SK-N-SH (cell line): ENCODE results near the gene THEMIS. TPM values are rescaled to one million over a fixed set of nuclear protein-coding genes. Genes with fewer than 3 reads are reported as not detected.

Experiments
- CTCF ChIA-PET: fragments of 300-600, 350-600 bp; formaldehyde crosslinking; extraction: SDS; loops from one replicate; lab custom pipeline; 2021; lab: Yijun Ruan, JAX
- POLR2A ChIA-PET: fragments of 350-600 bp; sonication (Branson Sonifier 250); formaldehyde crosslinking; extraction: SDS; loops from one replicate; lab custom pipeline; 2020; ENCODE audit warnings: antibody characterized with exemption, inconsistent platforms; lab: Yijun Ruan, JAX
- DNase-seq: peaks from one replicate; pipeline ENCODE4 v3.0.0; 2012
- H2AFZ ChIP-seq: fragments of 200-600 bp; sonication (generic); 2 replicates; pipeline ENCODE4 v1.8.1; 2016; ENCODE audit warnings: antibody characterized with exemption, mild to moderate bottlenecking, low read depth
- H3F3A ChIP-seq: fragments of 200-600 bp; sonication (generic); replicated peaks from 2 replicates; pipeline ENCODE3; 2016; ENCODE audit warnings: antibody characterized with exemption, mild to moderate bottlenecking; ENCODE audit not compliant: insufficient read depth
- H3K27ac ChIP-seq, 2 experiments: fragments of 200-500 bp in 1 of 2; fragments of 200-600 bp in 1 of 2; sonication (Bioruptor generic) in 1 of 2; sonication (generic), shearing (Covaris generic) in 1 of 2; 2 replicates each; pipeline versions ENCODE4 v1.5.1 to v1.6.1; 2014 to 2016; ENCODE audit warnings: low read depth in 2 of 2, inconsistent platforms in 1 of 2, low read length in 1 of 2, mild to moderate bottlenecking in 1 of 2, mixed read lengths in 1 of 2
- H3K27me3 ChIP-seq: fragments of 200-600 bp; sonication (generic), shearing (Covaris generic); 2 replicates; pipeline ENCODE4 v1.6.1; 2016; ENCODE audit warnings: mixed run types; ENCODE audit not compliant: insufficient read depth
- H3K36me3 ChIP-seq, 2 experiments: fragments of 200-500 bp in 1 of 2; fragments of 200-600 bp in 1 of 2; sonication (Bioruptor generic) in 1 of 2; sonication (generic) in 1 of 2; replicated peaks in 1 of 2; 2 replicates each; pipeline versions ENCODE3 to v1.5.1; 2014 to 2016; ENCODE audit warnings: low read length in 1 of 2, mild to moderate bottlenecking in 1 of 2; ENCODE audit not compliant: insufficient read depth in 2 of 2, control insufficient read depth in 1 of 2
- H3K4me1 ChIP-seq, 2 experiments: fragments of 200-500 bp in 1 of 2; fragments of 200-600 bp in 1 of 2; sonication (Bioruptor generic) in 1 of 2; sonication (generic), shearing (Covaris generic) in 1 of 2; 2 replicates each; pipeline versions ENCODE4 v1.5.1 to v1.6.1; 2014 to 2016; ENCODE audit warnings: low read depth in 1 of 2, low read length in 1 of 2, mixed run types in 1 of 2; ENCODE audit not compliant: insufficient read depth in 2 of 2, control insufficient read depth in 1 of 2
- H3K4me2 ChIP-seq: fragments of 200-600 bp; sonication (generic), shearing (Covaris generic); 2 replicates; pipeline ENCODE4 v1.6.1; 2017; ENCODE audit warnings: mixed run types
- H3K4me3 ChIP-seq, 2 experiments: fragments of 200-500 bp in 1 of 2; fragments of 200-600 bp in 1 of 2; sonication (Bioruptor generic) in 1 of 2; sonication (generic), shearing (Covaris generic) in 1 of 2; 2 replicates each; pipeline versions ENCODE4 v1.5.1 to v1.8.1; 2014 to 2016; ENCODE audit warnings: low read depth in 2 of 2, inconsistent platforms in 1 of 2, low read length in 1 of 2, mild to moderate bottlenecking in 1 of 2, mixed read lengths in 1 of 2, moderate library complexity in 1 of 2
- H3K79me2 ChIP-seq: fragments of 200-600 bp; sonication (generic); 2 replicates; pipeline ENCODE4 v1.8.1; 2017; ENCODE audit warnings: mild to moderate bottlenecking; ENCODE audit not compliant: insufficient read depth
- H3K9ac ChIP-seq: fragments of 200-600 bp; sonication (generic); 2 replicates; pipeline ENCODE4 v1.6.1; 2017; ENCODE audit warnings: mixed run types
- H3K9me2 ChIP-seq: fragments of 200-600 bp; sonication (generic); 2 replicates; pipeline ENCODE4 v1.6.1; 2017; ENCODE audit warnings: mixed run types
- H3K9me3 ChIP-seq: fragments of 200-600 bp; sonication (generic); 2 replicates; pipeline ENCODE4 v1.6.1; 2017; ENCODE audit warnings: mixed run types, mild to moderate bottlenecking, moderate library complexity
- H4K20me1 ChIP-seq: fragments of 200-600 bp; sonication (generic); 2 replicates; pipeline ENCODE4 v1.6.1; 2017; ENCODE audit warnings: mild to moderate bottlenecking, mixed run types; ENCODE audit not compliant: insufficient read depth
- CHD2 ChIP-seq: fragments of 150-350 bp; IDR thresholded peaks from 2 replicates; pipeline ENCODE4 v1.6.1; 2018; ENCODE audit warnings: low read length; ENCODE audit not compliant: partially characterized antibody
- CTCF ChIP-seq: fragments of 200-600 bp; sonication (generic); IDR thresholded peaks from 2 replicates; pipeline ENCODE4 v1.6.1; 2017; ENCODE audit warnings: antibody characterized with exemption, mild to moderate bottlenecking, moderate library complexity
- ELF1 ChIP-seq: IDR thresholded peaks from 2 replicates; pipeline ENCODE4 v1.4.0; 2012
- FOSL2 ChIP-seq: IDR thresholded peaks from 2 replicates; pipeline ENCODE4 v1.4.0; 2012; ENCODE audit warnings: low read depth, mild to moderate bottlenecking, moderate library complexity, borderline replicate concordance
- FOXM1 ChIP-seq: IDR thresholded peaks from 2 replicates; pipeline ENCODE4 v1.4.0; 2012; ENCODE audit warnings: low read depth, mild to moderate bottlenecking
- MAX ChIP-seq: IDR thresholded peaks from 2 replicates; pipeline ENCODE4 v1.4.0; 2012; ENCODE audit warnings: low read depth
- MXI1 ChIP-seq: IDR thresholded peaks from 2 replicates; pipeline ENCODE4 v1.6.1; 2012; ENCODE audit warnings: mild to moderate bottlenecking, low read depth, low read length, improper control_type of control experiment
- NFIC ChIP-seq: IDR thresholded peaks from 2 replicates; pipeline ENCODE4 v1.4.0; 2012; ENCODE audit warnings: borderline replicate concordance
- PBX3 ChIP-seq: IDR thresholded peaks from 2 replicates; pipeline ENCODE4; 2012
- REST ChIP-seq: IDR thresholded peaks from 2 replicates; pipeline ENCODE4 v1.6.1; 2012; ENCODE audit warnings: mild to moderate bottlenecking, low read depth, low read length, moderate library complexity
- TCF12 ChIP-seq: IDR thresholded peaks from 2 replicates; pipeline ENCODE4 v1.4.0; 2012
- USF1 ChIP-seq: IDR thresholded peaks from 2 replicates; pipeline ENCODE4 v1.4.0; 2012; ENCODE audit warnings: low read depth, borderline replicate concordance
- WGBS: methylation state at CpG from one replicate; pipeline ENCODE4 v1.1.6; 2017; ENCODE audit warnings: low lambda C conversion rate; 5-methylcytosine and 5-hydroxymethylcytosine counted together
- polyA plus RNA-seq, 3 experiments: library from polyadenylated mRNA; depleted of rRNA; stranded (reverse); fragments of >200 nt; gene quantifications; 2 replicates each; pipeline ENCODE4 v1.2.3, GENCODE V29; 2012

The THEMIS gene
- polyA plus RNA-seq, 1 of the 3 experiments (the other 2 are of a cell fraction), result not detected

- no peak for TF ChIP-seq FOSL2
- TF ChIP-seq REST, result no peak
- TF ChIP-seq MAX, result no peak
- TF ChIP-seq TCF12, result no peak
- no peak for TF ChIP-seq USF1
- TF ChIP-seq ELF1, result no peak
- no peak for TF ChIP-seq PBX3
- no peak for TF ChIP-seq MXI1
- no peak for TF ChIP-seq CHD2
- no peak for TF ChIP-seq CTCF
- TF ChIP-seq FOXM1, result no peak
- TF ChIP-seq NFIC, result no peak
- no peaks in the 10 kb centered on the region for H3K79me2 ChIP-seq
- H3K4me1 ChIP-seq, result 0 out of 4 replicates have a peak, but pooled peaks cover 0 to 4% of the 10 kb centered on the region in 2 experiments
- H3K9me2 ChIP-seq, result no peaks in the 10 kb centered on the region
- H3K27me3 ChIP-seq, result no peaks in the 10 kb centered on the region
- H2AFZ ChIP-seq, result no peak overlapping the region
- 22% methylated on average over 3 of the region's 3 CpGs for WGBS
- H3F3A ChIP-seq, result no peaks in the 10 kb centered on the region
- no peak overlapping the region for H3K9ac ChIP-seq
- H3K4me3 ChIP-seq, result no peak overlapping the region
- no peaks in the 10 kb centered on the region for H4K20me1 ChIP-seq
- no peak overlapping the region for H3K4me2 ChIP-seq
- ChIA-PET POLR2A (no interaction called here), CTCF (no interaction called here)
- DNase-seq, result no peak
- H3K36me3 ChIP-seq, result no peaks in the 10 kb centered on the region
- no peak overlapping the region for H3K27ac ChIP-seq
- H3K9me3 ChIP-seq, result no peaks in the 10 kb centered on the region
Observed at GRCh38 chr6:127845242-127845641, 55.6 kb downstream of the THEMIS start.
